GM19023 (cell line): ENCODE data around the gene LARP4B.

Experiments
- ATAC-seq: cut with Tn5 transposase; IDR thresholded peaks from one replicate; pipeline ENCODE4 v1.9.1; 2021; ENCODE audit warnings: mild to moderate bottlenecking, moderate library complexity; ENCODE audit not compliant: unreplicated experiment

LARP4B gene

GRCh38 chr10:839550-840205, 91.8 kb downstream of the LARP4B start:
- no peak for ATAC-seq

GRCh38 chr10:836782-837181, 94.7 kb downstream of the LARP4B start:
- no peak for ATAC-seq

GRCh38 chr10:834493-834892, 97.0 kb downstream of the LARP4B start:
- ATAC-seq = no peak

- ATAC-seq = no peak
Observed at GRCh38 chr10:829241-829640, 102.3 kb downstream of the LARP4B start.

- ATAC-seq = no peak
Observed at GRCh38 chr10:828191-828590, 103.3 kb downstream of the LARP4B start.

GRCh38 chr10:824946-825345, 106.6 kb downstream of the LARP4B start:
- ATAC-seq = no peak

- ATAC-seq = no peak
Observed at GRCh38 chr10:824497-824896, 107.0 kb downstream of the LARP4B start.

- ATAC-seq = no peak
Observed at GRCh38 chr10:822661-823367, 108.7 kb downstream of the LARP4B start.

- ATAC-seq = no peak
Observed at GRCh38 chr10:822197-822596, 109.3 kb downstream of the LARP4B start.

- ATAC-seq = no peak
Observed at GRCh38 chr10:821322-821721, 110.2 kb downstream of the LARP4B start.

GRCh38 chr10:819816-820215, 111.7 kb downstream of the LARP4B start:
- ATAC-seq = no peak

GRCh38 chr10:819326-819725, 112.2 kb downstream of the LARP4B start:
- no peak for ATAC-seq

GRCh38 chr10:818526-819220, 112.8 kb downstream of the LARP4B start:
- ATAC-seq = no peak

- no peak for ATAC-seq
Observed at GRCh38 chr10:818010-818409, 113.5 kb downstream of the LARP4B start.

- no peak for ATAC-seq
Observed at GRCh38 chr10:817371-817770, 114.1 kb downstream of the LARP4B start.

GRCh38 chr10:816958-817357, 114.5 kb downstream of the LARP4B start:
- ATAC-seq = no peak

- ATAC-seq = no peak
Observed at GRCh38 chr10:816091-816477, 115.4 kb downstream of the LARP4B start.

GRCh38 chr10:815338-816090, 116.0 kb downstream of the LARP4B start:
- no peak for ATAC-seq

- no peak for ATAC-seq
Observed at GRCh38 chr10:814536-815302, 116.8 kb downstream of the LARP4B start.

GRCh38 chr10:813286-813685, 118.2 kb downstream of the LARP4B start:
- ATAC-seq = no peak

- no peak for ATAC-seq
Observed at GRCh38 chr10:812787-813186, 118.7 kb downstream of the LARP4B start.
